Colonic mucosa (tissue), 4 donors: ENCODE results near the gene SGSM1. TPM values are rescaled to one million over a fixed set of nuclear protein-coding genes. Genes with fewer than 3 reads are reported as not detected.
A peak's percentile ranks its signal among the peaks of the same experiment; 100 is the strongest.

Experiments
- DNase-seq: peaks from one replicate; pipeline ENCODE4 v3.0.0-alpha.2; 2020
- H3K27ac ChIP-seq: fragments of 200-600 bp; one replicate; pipeline ENCODE4 v1.8.0; 2021
- H3K27me3 ChIP-seq: fragments of 200-600 bp; one replicate; pipeline ENCODE4 v1.8.0; 2021
- H3K36me3 ChIP-seq: fragments of 200-600 bp; one replicate; pipeline ENCODE4 v1.8.0; 2021
- H3K4me1 ChIP-seq: fragments of 200-600 bp; one replicate; pipeline ENCODE4 v1.8.0; 2021; ENCODE audit warnings: mild to moderate bottlenecking
- H3K4me3 ChIP-seq: fragments of 200-600 bp; one replicate; pipeline ENCODE4 v1.8.0; 2021
- H3K9ac ChIP-seq, 2 donors: one replicate each; pipeline ENCODE4 v1.7.0; 2013; ENCODE audit warnings: control low read depth in 2 of 2, low read depth in 2 of 2, low read length in 2 of 2
- H3K9me3 ChIP-seq: fragments of 200-600 bp; one replicate; pipeline ENCODE4 v1.8.0; 2021
- CTCF ChIP-seq: fragments of 200-600 bp; IDR thresholded peaks from one replicate; pipeline ENCODE4 v1.8.0; 2022; ENCODE audit warnings: antibody characterized with exemption, mild to moderate bottlenecking
- intact Hi-C: fragments of 100-400 bp; cut with DNase I; formaldehyde crosslinking; loops from one replicate; pipeline ENCODE4 v1.14.1; 2022
- total RNA-seq, 2 donors: library from RNA; stranded (reverse); fragmentation: NEBNext Ultra II Directional in 1 of 2; extraction: Animal tissue kit (Norgen Biotek cat#: 25700) in 1 of 2; gene quantifications; one replicate each; pipeline ENCODE4 v1.2.1, GENCODE V29; 2021
- donor health status: healthy.
- donor health status: DM: no; HTN: no; CAD: no.
- donor health status: DM: no; HTN: no; CAD: no.

Gene SGSM1
- total RNA-seq: 1 to 10 TPM; 3.3 to 3.9 TPM

- Histone ChIP-seq H3K4me3 (peak within 1 kb of the TSS; percentile 61), H3K4me1 (no peaks in the 10 kb centered on the region), H3K27me3 (no peaks in the 10 kb centered on the region), H3K9ac (peak within 1 kb of the TSS in 1 of 2 donors; percentile 68), H3K36me3 (no peaks in the 10 kb centered on the region), H3K9me3 (no peaks in the 10 kb centered on the region), H3K27ac (peak within 1 kb of the TSS; percentile 32)
- peak; percentile 80 for DNase-seq
- TF ChIP-seq CTCF: no peak
- intact Hi-C loops: no loop called here
Measured at GRCh38 chr22:24805790-24806662, at the start of gene SGSM1. Gene SGSM1, plus strand, starts transcription at chr22:24806211. Its CDS starts 115 bp downstream, at chr22:24806326.

GRCh38 chr22:24758164-24758799 lies 47.7 kb upstream of the SGSM1 start:
- no peak overlapping the region for H3K4me3 ChIP-seq
- peak; percentile 67 for DNase-seq
- intact Hi-C loops: no loop called here
- no peaks in the 10 kb centered on the region for H3K9me3 ChIP-seq
- TF ChIP-seq CTCF: peak; percentile 83
- H3K4me1 ChIP-seq: no peaks in the 10 kb centered on the region
- no peak overlapping the region for H3K9ac ChIP-seq
- H3K27ac ChIP-seq: no peak overlapping the region
- no peaks in the 10 kb centered on the region for H3K27me3 ChIP-seq
- no peaks in the 10 kb centered on the region for H3K36me3 ChIP-seq

- TF ChIP-seq CTCF: no peak
- H3K27ac ChIP-seq: no peak overlapping the region
- intact Hi-C loops: loop anchor here (10.0 kb wide), 1 partner anchor 285 kb away; no protein-coding TSS in a partner anchor
- H3K4me1 ChIP-seq: no peaks in the 10 kb centered on the region
- H3K9me3 ChIP-seq: no peaks in the 10 kb centered on the region
- no peaks in the 10 kb centered on the region for H3K27me3 ChIP-seq
- H3K36me3 ChIP-seq: no peaks in the 10 kb centered on the region
- H3K4me3 ChIP-seq: no peak overlapping the region
- H3K9ac ChIP-seq: no peak overlapping the region
- DNase-seq: no peak
Measured at GRCh38 chr22:24759765-24760164, 46.2 kb upstream of the SGSM1 start.

- no peak for TF ChIP-seq CTCF
- Histone ChIP-seq H3K27ac (no peak overlapping the region), H3K27me3 (no peaks in the 10 kb centered on the region), H3K36me3 (no peaks in the 10 kb centered on the region), H3K9ac (no peak overlapping the region), H3K4me3 (no peak overlapping the region), H3K9me3 (no peaks in the 10 kb centered on the region), H3K4me1 (no peaks in the 10 kb centered on the region)
- intact Hi-C loops: loop anchor here (10.0 kb wide), 1 partner anchor 284 kb away; no protein-coding TSS in a partner anchor
- DNase-seq: no peak
Measured at GRCh38 chr22:24760708-24761306, 45.2 kb upstream of the SGSM1 start.

- Histone ChIP-seq H3K9ac (no peak overlapping the region), H3K4me1 (no peaks in the 10 kb centered on the region), H3K27me3 (no peaks in the 10 kb centered on the region), H3K9me3 (no peaks in the 10 kb centered on the region), H3K27ac (no peak overlapping the region), H3K4me3 (no peak overlapping the region), H3K36me3 (no peaks in the 10 kb centered on the region)
- DNase-seq: no peak
- TF ChIP-seq CTCF: no peak
- intact Hi-C loops: loop anchor here (10.0 kb wide), 1 partner anchor 283 kb away; no protein-coding TSS in a partner anchor
Measured at GRCh38 chr22:24761888-24762675, 43.9 kb upstream of the SGSM1 start.
